ENCODE measurements around the gene CDH16.
"Not testable (repeated sequence)": the region's sequence is repeated elsewhere in the genome, so short reads cannot be mapped to it uniquely, and the experiment has no call there.

The CDH16 gene, protein sequence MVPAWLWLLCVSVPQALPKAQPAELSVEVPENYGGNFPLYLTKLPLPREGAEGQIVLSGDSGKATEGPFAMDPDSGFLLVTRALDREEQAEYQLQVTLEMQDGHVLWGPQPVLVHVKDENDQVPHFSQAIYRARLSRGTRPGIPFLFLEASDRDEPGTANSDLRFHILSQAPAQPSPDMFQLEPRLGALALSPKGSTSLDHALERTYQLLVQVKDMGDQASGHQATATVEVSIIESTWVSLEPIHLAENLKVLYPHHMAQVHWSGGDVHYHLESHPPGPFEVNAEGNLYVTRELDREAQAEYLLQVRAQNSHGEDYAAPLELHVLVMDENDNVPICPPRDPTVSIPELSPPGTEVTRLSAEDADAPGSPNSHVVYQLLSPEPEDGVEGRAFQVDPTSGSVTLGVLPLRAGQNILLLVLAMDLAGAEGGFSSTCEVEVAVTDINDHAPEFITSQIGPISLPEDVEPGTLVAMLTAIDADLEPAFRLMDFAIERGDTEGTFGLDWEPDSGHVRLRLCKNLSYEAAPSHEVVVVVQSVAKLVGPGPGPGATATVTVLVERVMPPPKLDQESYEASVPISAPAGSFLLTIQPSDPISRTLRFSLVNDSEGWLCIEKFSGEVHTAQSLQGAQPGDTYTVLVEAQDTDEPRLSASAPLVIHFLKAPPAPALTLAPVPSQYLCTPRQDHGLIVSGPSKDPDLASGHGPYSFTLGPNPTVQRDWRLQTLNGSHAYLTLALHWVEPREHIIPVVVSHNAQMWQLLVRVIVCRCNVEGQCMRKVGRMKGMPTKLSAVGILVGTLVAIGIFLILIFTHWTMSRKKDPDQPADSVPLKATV

DNA sequence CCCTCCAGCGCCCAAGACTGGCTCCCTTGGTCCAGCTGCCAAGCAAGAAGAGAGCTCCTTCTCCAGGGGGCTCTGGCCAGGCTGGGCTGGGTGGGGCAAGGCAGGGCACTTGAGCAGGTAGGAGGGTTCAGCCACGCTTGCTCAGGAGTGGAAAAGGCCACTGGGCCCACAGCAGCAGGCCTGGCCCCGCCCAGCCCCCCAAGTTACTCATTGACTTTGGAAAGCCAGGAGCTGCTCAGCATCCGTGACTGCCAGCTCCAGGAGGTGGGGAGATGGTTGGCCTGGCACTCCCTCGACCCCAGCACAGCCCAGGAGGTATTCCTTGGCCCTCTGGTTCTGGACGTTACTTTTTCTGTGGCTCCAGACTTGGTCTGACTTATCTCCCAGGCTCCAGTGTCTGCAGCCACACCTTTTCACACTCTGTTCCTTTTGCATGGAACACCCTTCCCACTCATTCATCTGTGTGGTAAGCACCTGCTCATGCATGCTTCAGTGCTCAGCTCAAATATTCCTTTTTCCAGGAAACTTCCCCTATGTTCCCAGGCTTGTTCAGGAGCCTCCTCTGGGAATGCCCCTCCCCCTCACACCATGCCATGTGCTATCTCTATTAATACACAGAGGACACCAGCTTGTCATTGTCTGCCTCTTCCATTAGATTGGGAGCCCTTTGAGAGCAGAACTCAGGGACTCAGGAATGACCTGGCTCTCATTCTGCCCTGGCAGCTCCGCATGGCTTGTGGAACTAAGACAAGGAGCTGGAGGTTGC is at the start of gene CDH16:
CDH16 (minus strand) TSS at position 83 of the 766 bp plus-strand sequence. CDS start 820 bp downstream, outside the sequence.
- DNase-seq (ENCODE audit: low read depth in 2 of 2, low spot score in 1 of 2) = no peak

DNA sequence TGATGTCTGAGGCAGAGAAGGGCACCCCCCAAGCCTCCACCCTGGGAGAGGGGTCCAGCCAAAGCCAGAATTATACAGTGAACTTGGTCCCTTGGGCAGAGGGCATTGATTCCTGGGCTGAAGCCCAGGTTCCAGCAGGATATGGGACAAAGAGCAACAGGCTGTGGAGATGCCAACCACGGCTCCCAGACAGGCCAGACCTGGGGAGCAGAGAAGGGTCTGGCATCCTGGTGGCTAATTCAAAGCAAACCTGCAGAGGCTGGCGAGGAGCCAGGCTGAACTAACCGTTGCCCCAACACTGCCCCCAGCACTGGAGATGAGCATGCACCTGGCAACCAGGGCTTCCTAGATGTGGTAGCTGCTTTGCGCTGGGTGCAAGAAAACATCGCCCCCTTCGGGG is 45.4 kb upstream of the CDH16 start:
- no peak for DNase-seq (ENCODE audit: low read depth in 2 of 2, low spot score in 1 of 2)

DNA sequence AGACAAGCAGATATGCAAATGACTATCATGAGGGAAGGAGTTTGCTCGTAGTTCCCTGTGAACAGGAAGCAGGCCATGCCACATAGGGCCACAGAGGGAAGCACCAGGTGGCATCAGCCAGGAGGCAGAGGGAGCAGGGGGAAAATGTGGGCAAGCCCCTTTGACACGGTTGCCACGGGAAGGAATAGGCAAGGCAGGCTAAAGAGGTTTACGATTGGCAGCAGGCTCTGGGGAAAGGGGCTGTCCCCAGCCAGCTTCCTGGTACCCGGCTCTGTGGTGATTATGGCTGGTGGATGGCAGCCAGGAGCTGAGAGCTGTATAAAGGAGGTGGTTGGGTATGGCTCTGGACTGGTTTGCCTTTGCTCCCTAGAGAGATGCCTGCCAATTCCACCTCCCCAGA is 43.2 kb upstream of the CDH16 start:
- DNase-seq (ENCODE audit: low read depth in 2 of 2, low spot score in 1 of 2) = no peak

DNA sequence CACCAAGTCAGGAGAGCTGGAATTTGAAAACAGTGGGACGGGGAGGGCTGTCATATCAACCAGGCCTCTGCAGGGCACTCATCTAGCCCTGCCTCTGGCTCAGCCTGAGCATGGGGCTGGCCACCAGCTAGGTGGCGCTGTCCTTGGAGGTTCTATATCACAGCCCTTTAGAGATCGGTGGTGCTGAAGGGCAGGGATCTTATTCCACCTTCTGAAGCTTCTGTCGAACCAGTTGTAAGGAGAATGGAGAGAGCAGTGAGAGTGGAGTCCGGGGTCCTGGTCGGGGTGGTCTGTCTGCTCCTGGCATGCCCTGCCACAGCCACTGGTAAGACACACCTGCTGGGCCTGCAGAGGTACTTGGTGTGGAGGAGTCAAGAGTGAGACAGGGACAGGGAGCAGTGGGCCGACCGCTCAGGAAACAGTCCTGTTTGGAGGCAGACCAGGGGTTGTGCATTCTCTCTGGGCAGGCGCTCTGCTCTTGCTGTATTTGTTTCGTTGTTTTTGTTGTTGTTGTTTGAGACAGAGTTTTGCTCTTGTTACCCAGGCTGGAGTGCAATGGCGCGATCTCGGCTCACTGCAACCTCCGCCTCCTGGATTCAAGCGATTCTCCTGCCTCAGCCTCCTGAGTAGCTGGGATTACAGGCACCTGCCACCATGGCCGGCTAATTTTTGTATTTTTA is 42.5 kb upstream of the CDH16 start, which contains the start of gene CES3:
CES3 (plus strand) TSS at position 202 of the 680 bp plus-strand sequence; CDS start at position 244, 42 bp downstream.
- DNase-seq (ENCODE audit: low read depth in 2 of 2, low spot score in 1 of 2) = peak in 1 of 2 donors; percentile 29

DNA sequence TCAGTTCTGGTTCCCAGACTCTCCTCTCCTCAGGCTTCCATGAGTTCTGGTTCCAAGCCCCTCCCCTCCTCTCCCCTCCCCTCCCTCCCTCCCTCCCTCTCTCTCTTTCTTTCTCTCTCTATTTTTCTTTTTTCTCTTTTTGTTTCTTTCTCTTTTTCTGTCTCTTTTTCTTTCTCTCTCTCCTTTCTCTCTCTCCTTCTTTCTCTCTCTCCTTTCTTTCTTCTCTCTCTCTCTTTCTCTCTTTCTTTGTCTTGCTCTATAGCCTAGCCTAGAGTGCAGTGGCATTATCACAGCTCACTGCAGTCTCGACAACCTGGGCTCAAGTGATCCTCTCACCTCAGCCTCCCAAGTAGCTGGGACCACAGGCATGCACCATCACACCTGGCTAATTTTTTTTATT is 41.6 kb upstream of the CDH16 start:
- DNase-seq (ENCODE audit: low read depth in 2 of 2, low spot score in 1 of 2) = no peak

DNA sequence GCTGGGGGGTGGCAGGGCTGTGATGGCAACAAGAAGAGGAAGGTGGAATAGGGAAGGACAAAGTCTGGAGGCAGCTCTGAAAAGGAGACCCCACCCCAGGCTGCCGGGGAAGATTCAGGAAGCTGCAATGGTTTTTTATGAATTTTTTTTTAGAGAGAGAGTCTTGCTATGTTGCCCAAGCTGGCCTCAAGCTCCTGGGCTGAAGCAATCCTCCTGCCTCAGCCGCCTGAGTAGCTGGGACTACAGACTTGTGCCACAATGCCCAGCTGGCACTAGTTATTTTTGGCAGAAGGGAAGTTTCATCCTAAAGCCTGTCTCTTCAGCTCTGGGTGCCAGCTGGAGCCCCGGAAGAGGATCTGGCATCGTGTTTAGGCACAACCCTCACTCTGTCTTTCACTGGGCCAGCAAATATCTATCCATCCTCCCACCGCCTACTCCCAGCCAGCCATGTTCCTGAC is 41.0 kb upstream of the CDH16 start:
- no peak for DNase-seq (ENCODE audit: low read depth in 2 of 2, low spot score in 1 of 2)

DNA sequence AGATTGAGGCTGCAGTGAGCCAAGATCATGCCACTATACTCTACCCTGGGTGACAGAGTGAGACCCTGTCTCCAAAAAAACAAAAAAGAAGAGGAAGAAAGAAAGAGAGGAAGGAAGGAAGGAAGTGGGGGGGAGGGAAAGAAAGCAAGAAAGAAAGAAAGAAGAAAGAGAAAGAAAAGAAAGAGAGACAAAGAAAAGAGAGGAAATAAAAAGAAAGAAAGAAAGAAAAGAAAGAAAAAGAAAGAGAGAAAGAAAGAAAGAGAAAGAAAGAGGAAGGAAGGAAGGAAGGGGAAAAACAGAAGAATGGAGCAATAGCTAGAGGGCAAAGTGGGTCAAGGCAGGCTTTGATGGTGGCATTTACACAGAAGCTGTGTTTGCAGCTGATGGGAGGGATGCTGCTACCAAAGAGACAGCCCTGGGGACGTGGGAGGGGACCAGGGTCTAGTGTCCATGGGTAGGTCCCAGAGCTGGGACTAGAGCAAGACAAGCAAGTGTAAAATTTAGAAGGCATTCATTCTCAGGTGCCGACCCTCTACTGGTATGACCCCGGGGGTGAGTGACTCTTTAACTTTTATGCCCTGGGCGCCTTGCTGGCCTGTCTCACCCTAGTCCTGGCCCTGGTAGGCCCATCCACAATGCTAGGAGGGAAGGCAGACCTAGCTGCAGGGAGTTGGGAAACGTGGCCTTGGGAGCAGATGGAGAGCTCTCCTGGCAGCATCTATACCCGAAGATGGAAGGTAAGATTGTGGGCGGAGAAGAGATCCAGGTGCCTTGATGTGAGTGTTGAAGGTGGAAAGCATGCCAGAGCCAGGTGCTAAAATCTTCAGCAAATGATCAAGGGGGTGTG is 40.4 kb upstream of the CDH16 start:
- no peak for DNase-seq (ENCODE audit: low read depth in 2 of 2, low spot score in 1 of 2)

DNA sequence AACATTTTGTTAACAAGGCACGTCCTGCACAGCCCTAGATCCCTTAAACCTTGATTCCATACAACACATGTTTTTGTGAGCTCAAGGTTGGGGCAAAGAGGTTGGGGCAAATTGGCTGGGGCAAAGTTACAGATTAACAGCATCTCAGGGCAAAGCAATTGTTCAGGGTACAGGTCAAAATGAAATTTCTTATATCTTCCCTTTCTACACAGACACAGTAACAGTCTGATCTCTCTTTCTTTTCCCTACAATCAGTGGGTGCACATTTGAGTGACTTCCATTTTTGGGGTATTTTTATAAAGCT is 37.4 kb upstream of the CDH16 start:
- not testable (repeated sequence) for DNase-seq (ENCODE audit: low read depth in 2 of 2, low spot score in 1 of 2)

DNA sequence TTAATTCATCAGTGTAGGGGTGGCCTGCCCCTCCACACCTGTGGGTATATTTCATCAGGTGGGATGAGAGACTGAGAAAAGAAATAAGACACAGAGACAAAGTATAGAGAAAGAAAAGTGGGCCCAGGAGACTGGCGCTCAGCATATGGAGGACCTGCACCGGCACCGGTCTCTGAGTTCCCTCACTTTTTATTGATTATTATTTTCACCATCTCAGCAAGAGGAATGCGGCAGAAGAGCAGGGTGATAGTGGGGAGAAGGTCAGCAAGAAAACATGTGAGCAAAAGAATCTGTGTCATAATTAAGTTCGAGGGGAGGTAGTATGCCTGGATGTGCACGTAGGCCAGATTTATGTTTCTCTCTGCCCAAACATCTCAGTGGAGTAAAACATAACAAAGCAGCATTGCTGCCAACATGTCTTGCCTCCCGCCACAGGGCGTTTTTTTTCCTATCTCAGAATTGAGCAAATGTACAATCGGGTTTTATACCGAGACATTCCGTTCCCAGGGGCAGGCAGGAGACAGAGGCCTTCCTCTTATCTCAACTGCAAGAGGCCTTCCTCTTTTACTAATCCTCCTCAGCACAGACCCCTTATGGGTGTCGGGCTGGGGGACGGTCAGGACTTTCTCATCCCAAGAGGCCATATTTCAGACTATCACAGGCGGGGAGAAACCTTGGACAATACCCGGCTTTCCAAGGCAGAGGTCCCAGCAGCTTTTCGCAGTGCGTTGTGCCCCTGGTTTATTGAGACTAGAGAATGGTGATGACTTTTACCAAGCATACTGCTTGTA is 36.9 kb upstream of the CDH16 start:
- DNase-seq (ENCODE audit: low read depth in 2 of 2, low spot score in 1 of 2) = not testable (repeated sequence)

DNA sequence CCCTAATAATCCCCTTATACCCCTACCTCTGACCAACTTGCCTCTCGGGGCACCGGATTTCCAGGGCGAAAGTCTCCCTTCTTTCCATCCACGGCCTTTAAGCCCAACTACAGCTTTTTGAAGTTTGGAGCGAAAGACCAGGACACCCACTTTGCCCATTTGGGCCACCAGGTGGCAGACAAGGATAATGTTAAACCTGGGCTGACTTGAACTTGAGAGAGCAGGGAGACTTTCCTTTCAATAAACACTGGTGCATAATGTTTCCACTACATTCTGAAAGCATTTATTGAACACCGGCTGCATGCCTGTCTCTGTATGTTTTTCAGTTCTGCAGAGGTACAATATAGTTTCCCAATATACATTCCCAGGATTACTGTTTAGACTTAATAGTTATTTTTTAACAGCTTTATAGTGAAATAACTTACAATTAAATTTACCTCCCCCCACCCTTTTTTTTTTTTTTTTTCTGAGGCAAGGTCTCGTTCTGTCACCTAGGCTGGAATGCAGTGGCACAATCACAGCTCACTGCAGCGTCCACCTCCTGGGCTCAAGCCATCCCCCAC is 35.5 kb upstream of the CDH16 start:
- DNase-seq (ENCODE audit: low read depth in 2 of 2, low spot score in 1 of 2) = peak; percentile 33 to 50

DNA sequence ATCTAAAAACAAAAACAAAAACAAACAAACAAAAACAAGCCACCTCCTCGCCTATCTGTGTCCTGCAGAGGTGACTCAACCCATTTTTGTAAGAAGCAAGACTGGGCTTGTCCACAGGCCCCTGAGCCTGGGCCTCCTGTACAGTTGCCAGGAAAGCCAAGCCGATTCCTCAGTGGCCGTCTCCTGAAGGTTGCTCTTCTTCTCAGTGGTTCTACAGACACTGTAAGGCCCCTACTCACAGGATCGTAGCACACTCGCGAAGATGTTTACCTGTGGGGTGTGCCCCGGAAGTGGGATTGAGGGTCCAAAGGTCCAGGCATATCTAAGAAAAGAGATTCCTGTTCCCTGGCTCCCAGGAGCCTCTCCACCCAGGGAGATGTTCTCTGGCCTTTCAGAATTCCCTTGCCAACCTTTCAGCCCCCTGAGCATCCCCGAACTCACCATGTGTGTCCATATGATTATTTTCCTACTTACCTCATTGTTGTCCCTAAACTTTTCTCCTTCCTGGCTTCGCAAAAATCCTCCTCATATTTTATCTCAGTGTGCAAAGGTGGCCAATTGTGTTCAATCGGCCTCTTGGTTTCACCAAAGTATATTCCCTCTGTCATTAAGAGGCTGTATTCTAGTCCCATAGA is 34.9 kb upstream of the CDH16 start:
- no peak for DNase-seq (ENCODE audit: low read depth in 2 of 2, low spot score in 1 of 2)

DNA sequence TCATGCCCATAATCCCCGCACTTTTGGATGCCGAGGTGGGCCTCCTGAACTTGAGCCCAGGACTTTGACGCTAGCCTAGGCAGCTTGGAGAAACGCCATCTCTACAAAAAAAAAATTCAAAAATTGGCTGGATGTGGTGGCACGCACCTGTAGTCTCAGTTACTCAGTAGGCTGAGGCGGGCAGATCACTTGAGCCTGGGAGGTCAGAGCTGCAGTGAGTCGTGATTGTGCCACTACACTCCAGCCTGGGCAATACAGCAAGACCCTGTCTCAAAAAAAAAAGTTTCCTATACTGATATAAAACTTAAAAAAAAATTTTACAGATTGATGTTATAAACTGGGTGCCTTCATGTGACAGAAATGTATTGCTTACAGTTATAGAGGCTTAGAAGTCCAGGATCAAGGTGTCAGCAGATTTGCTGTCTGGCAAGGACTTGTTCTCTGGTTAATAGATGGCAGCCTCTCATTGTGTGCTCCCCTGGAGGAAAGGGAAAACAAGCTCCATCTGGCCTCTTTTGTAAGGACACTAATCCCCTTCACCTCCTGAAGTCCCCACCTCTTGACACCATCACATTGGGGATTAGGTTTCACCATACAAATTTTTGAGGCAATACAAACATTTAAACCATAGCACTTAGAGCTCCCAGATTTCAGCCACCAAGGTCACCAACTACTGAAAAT is 33.9 kb upstream of the CDH16 start:
- no peak for DNase-seq (ENCODE audit: low read depth in 2 of 2, low spot score in 1 of 2)

DNA sequence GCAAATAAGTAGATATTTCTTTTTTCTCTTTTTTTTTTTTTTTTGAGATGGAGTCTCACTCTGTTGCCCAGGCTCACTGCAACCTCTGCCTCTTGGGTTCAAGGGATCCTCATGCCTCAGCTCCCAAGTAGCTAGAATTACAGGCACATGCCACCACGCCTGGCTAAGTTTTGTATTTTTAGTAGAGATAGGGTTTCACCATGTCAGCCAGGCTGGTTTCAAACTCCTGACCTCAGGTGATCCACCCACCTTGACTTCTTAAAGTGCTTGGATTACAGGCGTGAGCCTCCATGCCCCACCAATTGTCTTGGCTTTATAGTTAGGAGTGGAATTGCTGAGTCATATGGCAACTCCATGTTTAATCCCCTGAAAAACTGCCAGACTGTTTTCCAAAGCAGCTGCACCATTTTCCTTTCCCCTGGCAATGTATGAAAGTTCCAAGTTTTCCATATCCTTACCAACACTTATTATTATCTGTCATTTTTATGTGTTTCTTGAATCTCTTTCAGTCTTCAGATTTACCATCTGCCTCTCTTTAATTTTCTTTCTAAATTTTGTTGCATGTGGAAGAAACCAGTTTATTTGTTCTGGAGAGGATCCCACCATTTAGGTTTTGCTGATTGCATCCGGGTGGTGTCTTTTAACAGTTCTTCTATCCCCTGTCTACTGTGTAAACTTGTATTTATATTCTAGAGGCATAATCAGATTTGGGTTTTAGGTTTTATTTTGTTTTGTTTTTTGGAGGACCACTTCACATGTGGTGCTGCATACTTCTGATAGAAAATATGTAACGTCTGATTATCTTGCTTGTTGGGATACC is 32.5 kb upstream of the CDH16 start:
- no peak for DNase-seq (ENCODE audit: low read depth in 2 of 2, low spot score in 1 of 2)

DNA sequence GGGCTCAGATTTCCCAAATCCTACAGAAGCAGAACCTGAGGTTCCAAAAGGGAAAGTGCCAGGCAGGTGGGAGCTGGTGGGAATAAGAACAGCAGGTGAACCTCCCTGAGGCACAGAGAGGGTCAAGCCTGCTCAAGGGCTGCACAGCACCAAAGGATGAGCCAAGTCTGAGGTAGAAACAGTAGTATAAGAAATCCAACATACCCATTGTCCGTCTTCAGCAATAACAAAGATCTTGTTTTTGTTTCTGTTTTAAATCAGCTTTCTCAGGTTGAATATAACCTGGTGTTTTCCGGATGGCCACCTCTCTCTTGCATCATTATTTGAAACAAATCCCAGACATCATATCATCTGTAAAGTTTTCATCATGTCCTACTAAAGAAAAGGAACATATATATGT is 31.8 kb upstream of the CDH16 start:
- DNase-seq (ENCODE audit: low read depth in 2 of 2, low spot score in 1 of 2) = no peak

DNA sequence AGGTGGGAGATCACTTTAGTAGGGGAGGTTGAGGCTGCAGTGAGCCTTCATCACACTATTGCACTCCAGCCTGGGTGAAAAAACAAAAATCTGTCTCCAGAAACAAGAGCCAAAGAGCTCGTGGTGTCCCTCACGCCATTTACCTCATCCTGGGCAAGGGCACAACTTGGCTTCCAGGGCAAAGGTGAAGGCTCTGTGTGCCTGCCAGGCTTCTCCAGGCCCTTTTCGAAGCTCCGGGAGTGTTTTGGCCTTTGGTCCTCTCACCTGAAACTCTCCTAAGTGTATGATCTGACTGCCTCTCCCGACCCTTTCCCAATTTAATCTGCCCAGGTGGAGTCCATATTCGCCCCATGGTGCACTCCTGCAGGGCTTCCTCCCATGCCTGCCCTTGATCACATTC is 30.8 kb upstream of the CDH16 start:
- no peak for DNase-seq (ENCODE audit: low read depth in 2 of 2, low spot score in 1 of 2)

DNA sequence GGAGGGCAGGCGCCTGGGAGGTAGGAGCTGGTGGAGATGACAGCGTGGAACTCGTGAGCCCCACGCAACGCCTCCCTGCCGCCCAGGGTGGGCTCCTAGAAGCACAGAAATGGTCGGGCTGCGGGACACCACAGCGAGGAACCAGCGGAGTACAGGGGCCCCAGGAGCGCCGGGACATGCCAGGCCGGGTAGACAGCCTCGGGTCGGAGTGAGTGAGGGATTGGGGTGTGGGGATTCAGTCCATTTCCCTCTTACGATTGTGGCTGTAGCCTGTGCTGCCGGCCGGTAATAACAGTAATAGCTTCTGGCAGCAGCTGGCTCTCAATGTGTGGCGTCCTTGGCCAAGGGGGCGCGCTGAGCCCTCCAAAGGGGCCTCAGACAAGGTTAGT is 30.1 kb upstream of the CDH16 start:
- no peak for DNase-seq (ENCODE audit: low read depth in 2 of 2, low spot score in 1 of 2)

Data from stimulated activated CD8-positive, alpha-beta memory T cell treated with anti-CD3 and anti-CD28 coated beads, Interleukin-4, amount 100 ng/mL, for 1 hour (primary cell).